Tibial nerve (tissue), 4 donors: ENCODE results near the gene CYB561D2. TPM values are rescaled to one million over a fixed set of nuclear protein-coding genes. Genes with fewer than 3 reads are reported as not detected.
A peak's percentile ranks its signal among the peaks of the same experiment; 100 is the strongest.

ENCODE experiments used
- DNase-seq, 2 donors: peaks; one replicate each; pipeline ENCODE4 v3.0.0-alpha.2; 2019; ENCODE audit warnings: low spot score in 2 of 2
- H3K27ac ChIP-seq, 4 donors: fragments of 200-600 bp; sonication (generic) in 3 of 4; one replicate each; pipeline ENCODE4 v1.5.1; 2017 to 2019; ENCODE audit warnings: mild to moderate bottlenecking in 1 of 4
- H3K27me3 ChIP-seq, 2 donors: fragments of 200-600 bp; sonication (generic) in 1 of 2; one replicate each; pipeline versions ENCODE4 v1.5.1 to v1.6.0; 2017 to 2019
- H3K36me3 ChIP-seq, 3 donors: fragments of 200-600 bp; sonication (generic); one replicate each; pipeline ENCODE4 v1.5.1; 2018 to 2019
- H3K4me1 ChIP-seq, 4 donors: fragments of 200-600 bp; sonication (generic) in 3 of 4; one replicate each; pipeline ENCODE4 v1.5.1; 2017 to 2019
- H3K4me3 ChIP-seq, 4 donors: fragments of 200-600 bp; sonication (generic) in 3 of 4; one replicate each; pipeline ENCODE4 v1.5.1; 2017 to 2019; ENCODE audit warnings: mild to moderate bottlenecking in 1 of 4, moderate library complexity in 1 of 4
- H3K9me3 ChIP-seq, 4 donors: fragments of 200-600 bp; sonication (generic) in 3 of 4; one replicate each; pipeline ENCODE4 v1.5.1; 2017 to 2019
- EP300 ChIP-seq, 2 donors: sonication (generic); formaldehyde crosslinking; IDR thresholded peaks; one replicate each; pipeline ENCODE4 v1.6.1; 2017; ENCODE audit warnings: antibody characterized with exemption in 2 of 2, mild to moderate bottlenecking in 1 of 2
- POLR2A ChIP-seq, 2 donors: fragments of 450-650 bp; IDR thresholded peaks; one replicate each; pipeline ENCODE4 v1.6.1; 2017; ENCODE audit warnings: antibody characterized with exemption in 2 of 2, mild to moderate bottlenecking in 2 of 2, moderate library complexity in 2 of 2
- WGBS, 2 donors: methylation state at CpG; one replicate each; pipeline ENCODE4 v1.1.5; 2018; 5-methylcytosine and 5-hydroxymethylcytosine counted together
- total RNA-seq, 4 donors: library from RNA; depleted of rRNA; stranded (reverse); fragments of >200 nt; gene quantifications; one replicate each; pipeline ENCODE4 v1.1.0, GENCODE V29; 2016
- TF ChIP-seq, protein P1 (sequence below), 5 experiments: fragments of 200-600 bp in 3 of 5; fragments of 450-650 bp in 2 of 5; sonication (generic) in 3 of 5; IDR thresholded peaks; one replicate each; pipeline ENCODE4 v1.5.1; 2016 to 2019; ENCODE audit warnings: antibody characterized with exemption in 5 of 5, mild to moderate bottlenecking in 3 of 5, moderate library complexity in 2 of 5

The CYB561D2 gene
- total RNA-seq, 4 donors from 2014 or later = 16.2 to 21.6 (median 19.2) TPM

- no peak overlapping the region for H3K27ac ChIP-seq
- H3K36me3 ChIP-seq = peaks cover 0 to 63% (median 0%) of the 10 kb centered on the region in 3 donors
- WGBS, 2 donors = 81 to 83% methylated on average over 3 of the region's 3 CpGs
These were observed 36.3 kb upstream of the CYB561D2 start for GRCh38 chr3:50314342-50314741.

DNA sequence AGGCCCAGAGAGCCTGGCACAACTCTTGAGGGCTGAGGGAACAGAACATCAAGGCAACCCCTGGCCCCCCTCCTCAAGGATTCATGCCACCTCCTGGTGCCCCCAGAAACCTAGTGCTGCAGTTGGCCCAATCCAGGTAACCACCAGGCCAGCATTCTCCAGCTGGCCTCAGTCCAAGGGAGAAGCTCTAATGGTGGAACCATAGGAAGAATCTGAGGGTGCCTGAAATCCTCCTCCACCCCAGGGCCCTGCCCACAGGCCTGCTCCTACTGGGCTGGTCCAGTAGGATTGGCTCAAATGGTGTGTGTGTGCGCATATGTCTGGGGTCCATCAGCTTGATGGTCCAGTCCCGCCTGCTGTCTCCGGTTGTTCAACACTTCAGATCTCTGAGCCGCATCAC is 35.8 kb upstream of the CYB561D2 start:
- DNase-seq = no peak
- Histone ChIP-seq H3K4me1 (peaks cover 0 to 38% (median 25%) of the 10 kb centered on the region in 4 donors), H3K27ac (no peak overlapping the region), H3K36me3 (peaks cover 0 to 63% (median 0%) of the 10 kb centered on the region in 3 donors), H3K27me3 (no peaks in the 10 kb centered on the region), H3K4me3 (no peak overlapping the region), H3K9me3 (no peaks in the 10 kb centered on the region)
- TF ChIP-seq, protein P1, sequence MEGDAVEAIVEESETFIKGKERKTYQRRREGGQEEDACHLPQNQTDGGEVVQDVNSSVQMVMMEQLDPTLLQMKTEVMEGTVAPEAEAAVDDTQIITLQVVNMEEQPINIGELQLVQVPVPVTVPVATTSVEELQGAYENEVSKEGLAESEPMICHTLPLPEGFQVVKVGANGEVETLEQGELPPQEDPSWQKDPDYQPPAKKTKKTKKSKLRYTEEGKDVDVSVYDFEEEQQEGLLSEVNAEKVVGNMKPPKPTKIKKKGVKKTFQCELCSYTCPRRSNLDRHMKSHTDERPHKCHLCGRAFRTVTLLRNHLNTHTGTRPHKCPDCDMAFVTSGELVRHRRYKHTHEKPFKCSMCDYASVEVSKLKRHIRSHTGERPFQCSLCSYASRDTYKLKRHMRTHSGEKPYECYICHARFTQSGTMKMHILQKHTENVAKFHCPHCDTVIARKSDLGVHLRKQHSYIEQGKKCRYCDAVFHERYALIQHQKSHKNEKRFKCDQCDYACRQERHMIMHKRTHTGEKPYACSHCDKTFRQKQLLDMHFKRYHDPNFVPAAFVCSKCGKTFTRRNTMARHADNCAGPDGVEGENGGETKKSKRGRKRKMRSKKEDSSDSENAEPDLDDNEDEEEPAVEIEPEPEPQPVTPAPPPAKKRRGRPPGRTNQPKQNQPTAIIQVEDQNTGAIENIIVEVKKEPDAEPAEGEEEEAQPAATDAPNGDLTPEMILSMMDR (IDR thresholded peaks at IDR 0.05) = no peak
- TF ChIP-seq EP300 (IDR thresholded peaks at IDR 0.05) (no peak), POLR2A (IDR thresholded peaks at IDR 0.05) (no peak)
- WGBS, 2 donors = 96 to 99% methylated on average over 4 of the region's 4 CpGs

More at GRCh38 chr3:50314342-50314741, 36.3 kb upstream of the CYB561D2 start:
- TF ChIP-seq, protein P1 (IDR thresholded peaks at IDR 0.05) = no peak
- TF ChIP-seq POLR2A (IDR thresholded peaks at IDR 0.05) = no peak
- TF ChIP-seq EP300 (IDR thresholded peaks at IDR 0.05) = no peak
- Histone ChIP-seq H3K4me1 (peaks cover 0 to 35% (median 21%) of the 10 kb centered on the region in 4 donors), H3K9me3 (no peaks in the 10 kb centered on the region), H3K27me3 (no peaks in the 10 kb centered on the region), H3K4me3 (no peak overlapping the region)
- no peak for DNase-seq

- Histone ChIP-seq H3K27me3 (no peaks in the 10 kb centered on the region), H3K36me3 (peaks cover 0 to 60% (median 0%) of the 10 kb centered on the region in 3 donors), H3K9me3 (no peaks in the 10 kb centered on the region), H3K27ac (peak overlapping the region in 3 of 4 donors; percentile 5 to 99 (median 45)), H3K4me1 (peaks cover 0 to 45% (median 33%) of the 10 kb centered on the region in 4 donors), H3K4me3 (no peak overlapping the region)
- TF ChIP-seq EP300 (IDR thresholded peaks at IDR 0.05) (no peak), POLR2A (IDR thresholded peaks at IDR 0.05) (no peak)
- TF ChIP-seq, protein P1 (IDR thresholded peaks at IDR 0.05) = no peak
- DNase-seq = no peak
- 63 to 64% methylated on average over 9 of the region's 9 CpGs for WGBS, 2 donors
These were observed 33.9 kb upstream of the CYB561D2 start for GRCh38 chr3:50316657-50317242.

DNA sequence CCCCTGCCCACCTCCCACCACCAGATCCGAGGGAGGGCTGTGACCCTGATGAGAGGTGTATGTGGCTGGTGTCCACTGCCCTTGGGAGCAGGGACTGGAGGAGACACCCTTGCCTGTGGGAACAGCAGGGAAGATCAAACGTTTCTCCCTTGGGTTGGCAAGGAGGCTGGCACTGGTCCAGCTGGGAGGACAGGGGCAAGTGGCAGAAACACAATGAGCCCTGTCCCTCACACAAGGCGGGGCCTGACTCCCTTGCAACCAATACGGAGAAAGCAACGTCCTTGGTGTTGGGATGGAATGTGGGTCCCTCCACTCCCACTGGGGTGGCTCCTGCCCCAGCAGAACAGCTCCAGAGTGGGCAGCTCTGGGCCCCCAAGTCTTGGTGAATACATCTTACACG is 33.4 kb upstream of the CYB561D2 start:
- Histone ChIP-seq H3K4me3 (no peak overlapping the region), H3K4me1 (peaks cover 0 to 51% (median 37%) of the 10 kb centered on the region in 4 donors), H3K9me3 (no peaks in the 10 kb centered on the region), H3K36me3 (peaks cover 0 to 56% (median 0%) of the 10 kb centered on the region in 3 donors), H3K27ac (peak overlapping the region in 3 of 4 donors; percentile 45 to 99 (median 60)), H3K27me3 (no peaks in the 10 kb centered on the region)
- no peak for DNase-seq
- 22 to 34% methylated on average over 5 to 6 of the region's 6 CpGs for WGBS, 2 donors
- TF ChIP-seq POLR2A (IDR thresholded peaks at IDR 0.05) (no peak), EP300 (IDR thresholded peaks at IDR 0.05) (no peak)
- TF ChIP-seq, protein P1 (IDR thresholded peaks at IDR 0.05) = no peak

GRCh38 chr3:50318163-50318562 is 32.5 kb upstream of the CYB561D2 start:
- Histone ChIP-seq H3K36me3 (peaks cover 0 to 56% (median 0%) of the 10 kb centered on the region in 3 donors), H3K27me3 (no peaks in the 10 kb centered on the region), H3K4me1 (peaks cover 0 to 60% (median 44%) of the 10 kb centered on the region in 4 donors), H3K27ac (peak overlapping the region in 2 of 4 donors; percentile 45 to 99), H3K4me3 (peak overlapping the region in 1 of 4 donors; percentile 67), H3K9me3 (no peaks in the 10 kb centered on the region)
- WGBS, 2 donors = 82 to 83% methylated on average over 8 to 11 of the region's 11 CpGs
- no peak for DNase-seq
- TF ChIP-seq, protein P1 (IDR thresholded peaks at IDR 0.05) = no peak
- TF ChIP-seq EP300 (IDR thresholded peaks at IDR 0.05) (no peak), POLR2A (IDR thresholded peaks at IDR 0.05) (no peak)
